C4-2B (cell line): ENCODE results near the gene ADAT2.

Experiments
- CTCF ChIP-seq: fragments of 450-650 bp; conservative IDR thresholded peaks from 2 replicates; pipeline ENCODE4 v1.5.1; 2017; ENCODE audit warnings: mild to moderate bottlenecking
- ZFX ChIP-seq: fragments of 450-650 bp; IDR thresholded peaks from 2 replicates; pipeline ENCODE4 v1.6.1; 2017

DNA sequence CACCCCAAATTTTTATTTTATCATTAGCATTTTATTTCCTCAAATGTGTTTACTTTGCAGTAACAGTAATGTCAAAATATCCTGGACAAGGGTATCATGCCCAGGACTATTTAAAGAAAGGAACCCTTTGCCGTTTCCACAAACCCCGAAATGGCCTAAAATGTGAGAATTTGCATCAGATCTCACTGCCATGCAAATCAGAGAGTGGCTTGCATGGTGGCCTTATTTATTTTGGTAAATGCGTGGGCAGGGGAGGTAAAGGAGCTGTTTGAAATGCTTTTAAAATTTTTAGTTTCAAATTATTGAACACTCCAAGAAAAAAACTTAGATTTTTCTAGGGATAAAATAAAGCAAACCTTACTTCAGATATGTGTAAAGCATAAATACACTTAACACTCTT, 43.8 kb downstream of the ADAT2 start:
- TF ChIP-seq CTCF: no peak
- TF ChIP-seq ZFX: no peak
